ENCODE measurements around the gene GABRA5.

GRCh38 chr15:26891448-26892181 lies 24.8 kb downstream of the GABRA5 start:
- TF ChIP-seq EZH2 (IDR thresholded peaks at IDR 0.05; ENCODE audit: borderline replicate concordance) (no peak), CTCF (IDR thresholded peaks at IDR 0.05; ENCODE audit: poor library complexity) (peak; percentile 90), EZH2phosphoT487 (IDR thresholded peaks at IDR 0.05; ENCODE audit: low read depth, severe bottlenecking, unreplicated experiment) (no peak)

Data from hepatocyte (in vitro differentiated cells).